ENCODE results near the gene KAT6B.
"Not testable (repeated sequence)": the region's sequence is repeated elsewhere in the genome, so short reads cannot be mapped to it uniquely, and the experiment has no call there.

Gene KAT6B

DNA sequence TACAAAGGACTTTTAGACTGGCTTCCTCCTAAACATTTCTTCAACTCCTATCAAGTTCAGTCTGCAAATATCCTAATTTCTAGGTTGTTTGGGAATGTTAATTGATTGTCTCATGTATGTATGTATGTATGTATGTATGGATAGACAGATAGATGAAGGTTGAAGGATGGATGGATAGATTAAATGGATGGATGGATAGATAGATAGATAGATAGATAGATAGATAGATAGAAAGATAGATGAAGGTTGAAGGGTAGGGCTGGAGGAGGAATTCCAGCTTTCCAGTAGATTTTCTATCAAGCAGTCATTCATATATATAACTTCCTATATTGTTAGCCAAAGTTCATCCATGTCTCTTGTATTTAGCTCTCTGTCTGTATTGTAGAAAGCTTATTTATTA lies 85.8 kb downstream of the KAT6B start:
- Histone ChIP-seq H3K36me3 (no peaks in the 10 kb centered on the region), H3K4me1 (no peaks in the 10 kb centered on the region), H3K27me3 (no peaks in the 10 kb centered on the region), H3K4me3 (ENCODE audit: low read depth, low read length) (no peak overlapping the region), H3K9me3 (no peaks in the 10 kb centered on the region)
- DNase-seq: no peak
- no peak for TF ChIP-seq CTCF (IDR thresholded peaks at IDR 0.05; ENCODE audit: low read depth, low read length)

- no peak for DNase-seq
- H3K9me3 ChIP-seq: no peaks in the 10 kb centered on the region
- TF ChIP-seq CTCF (IDR thresholded peaks at IDR 0.05; ENCODE audit: low read depth, low read length): no peak
- no peak overlapping the region for H3K4me3 ChIP-seq (ENCODE audit: low read depth, low read length)
- H3K4me1 ChIP-seq: no peaks in the 10 kb centered on the region; the same call in 1 of the 2 replicates
- H3K36me3 ChIP-seq: no peaks in the 10 kb centered on the region
- no peaks in the 10 kb centered on the region for H3K27me3 ChIP-seq
Observed at GRCh38 chr10:74912682-74913081, 86.3 kb downstream of the KAT6B start.

DNA sequence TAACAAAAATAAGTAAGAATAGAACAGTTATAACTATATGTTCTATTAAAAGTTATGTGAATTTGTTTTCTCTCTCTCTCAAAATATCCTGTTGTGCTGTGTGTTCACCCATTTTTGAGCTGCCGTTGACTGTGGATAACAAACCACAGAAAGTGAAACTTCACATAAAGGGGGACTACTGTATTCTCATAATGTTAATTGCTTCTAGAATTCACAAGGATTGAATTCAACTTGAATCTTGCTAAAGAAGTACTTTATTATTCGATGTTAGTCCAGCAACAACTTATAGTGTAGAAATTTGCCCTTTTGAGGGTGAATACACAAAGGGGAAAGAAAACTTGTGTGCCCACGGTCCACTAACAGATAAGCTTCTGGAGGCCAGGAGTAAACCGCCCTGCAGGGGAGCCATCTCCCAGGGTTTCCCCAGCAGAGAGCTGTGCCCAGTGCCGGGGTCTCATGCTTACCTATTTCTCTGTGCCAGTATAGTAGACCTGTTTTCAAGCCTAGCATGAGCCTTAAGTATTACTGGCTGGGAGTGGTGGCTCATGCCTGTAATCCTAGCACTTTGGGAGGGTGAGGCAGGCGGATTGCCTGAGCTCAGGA lies 87.1 kb downstream of the KAT6B start:
- no peak for TF ChIP-seq CTCF (IDR thresholded peaks at IDR 0.05; ENCODE audit: low read depth, low read length)
- DNase-seq: no peak
- H3K4me1 ChIP-seq: no peaks in the 10 kb centered on the region; the same call in 1 of the 2 replicates
- no peaks in the 10 kb centered on the region for H3K36me3 ChIP-seq
- no peaks in the 10 kb centered on the region for H3K27me3 ChIP-seq
- H3K4me3 ChIP-seq (ENCODE audit: low read depth, low read length): no peak overlapping the region
- no peaks in the 10 kb centered on the region for H3K9me3 ChIP-seq

DNA sequence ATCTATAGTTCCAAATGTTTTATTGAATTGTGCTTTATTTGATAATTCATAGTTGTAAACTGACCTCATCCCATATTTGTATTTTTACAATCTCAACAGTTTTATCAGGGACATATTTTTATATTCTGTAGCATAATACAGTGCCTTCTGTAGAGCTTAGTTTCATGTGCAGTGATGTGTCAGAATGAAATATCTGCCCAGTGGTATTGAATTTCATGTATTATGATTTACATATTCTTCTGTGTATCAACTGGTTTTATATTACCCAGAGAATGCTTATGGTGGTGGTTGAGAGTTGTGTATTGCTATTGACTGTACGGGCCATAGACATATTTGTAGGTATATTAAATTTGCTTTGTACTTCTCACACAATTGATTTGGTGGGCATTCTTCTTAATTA lies 89.9 kb downstream of the KAT6B start:
- H3K36me3 ChIP-seq: no peaks in the 10 kb centered on the region
- H3K4me1 ChIP-seq: no peaks in the 10 kb centered on the region; the same call in 1 of the 2 replicates
- no peak for DNase-seq
- no peak overlapping the region for H3K4me3 ChIP-seq (ENCODE audit: low read depth, low read length)
- no peaks in the 10 kb centered on the region for H3K9me3 ChIP-seq
- no peak for TF ChIP-seq CTCF (IDR thresholded peaks at IDR 0.05; ENCODE audit: low read depth, low read length)
- H3K27me3 ChIP-seq: no peaks in the 10 kb centered on the region

- no peaks in the 10 kb centered on the region for H3K9me3 ChIP-seq
- no peaks in the 10 kb centered on the region for H3K36me3 ChIP-seq
- H3K27me3 ChIP-seq: no peaks in the 10 kb centered on the region
- no peak overlapping the region for H3K4me3 ChIP-seq (ENCODE audit: low read depth, low read length)
- no peak for DNase-seq
- TF ChIP-seq CTCF (IDR thresholded peaks at IDR 0.05; ENCODE audit: low read depth, low read length): no peak
- peaks cover 6% of the 10 kb centered on the region for H3K4me1 ChIP-seq
Observed at GRCh38 chr10:74917481-74918077, 91.2 kb downstream of the KAT6B start.

- peaks cover 6% of the 10 kb centered on the region for H3K4me1 ChIP-seq
- H3K4me3 ChIP-seq (ENCODE audit: low read depth, low read length): no peak overlapping the region
- no peak for TF ChIP-seq CTCF (IDR thresholded peaks at IDR 0.05; ENCODE audit: low read depth, low read length)
- H3K36me3 ChIP-seq: no peaks in the 10 kb centered on the region
- DNase-seq: no peak
- H3K27me3 ChIP-seq: no peaks in the 10 kb centered on the region
- H3K9me3 ChIP-seq: no peaks in the 10 kb centered on the region
Observed at GRCh38 chr10:74919671-74920070, 93.3 kb downstream of the KAT6B start.

- not testable (repeated sequence) for H3K27me3 ChIP-seq; DNase-seq; H3K4me3 ChIP-seq (ENCODE audit: low read depth, low read length); H3K4me1 ChIP-seq; H3K36me3 ChIP-seq; H3K9me3 ChIP-seq
Observed at GRCh38 chr10:74921070-74921469, 94.7 kb downstream of the KAT6B start.

Data from BE2C (cell line).